IPS DF 6.9 (cell line): Measurements from ENCODE around the gene CLRN2.
"Not testable (repeated sequence)": the region's sequence is repeated elsewhere in the genome, so short reads cannot be mapped to it uniquely, and the experiment has no call there.

ENCODE experiments used
- DNase-seq: peaks from one replicate; pipeline ENCODE4 v3.0.0-alpha.2; 2013; ENCODE audit warnings: low read depth, low spot score
- H3K27ac ChIP-seq: one replicate; pipeline ENCODE4 v1.5.1; 2013; ENCODE audit warnings: low read length, control low read depth
- H3K27me3 ChIP-seq: 2 replicates; pipeline ENCODE4 v1.6.1; 2013; ENCODE audit warnings: mild to moderate bottlenecking, low read length; ENCODE audit not compliant: control insufficient read depth, insufficient read depth
- H3K36me3 ChIP-seq: 2 replicates; pipeline ENCODE4 v1.6.1; 2013; ENCODE audit warnings: low read length; ENCODE audit not compliant: control insufficient read depth, insufficient read depth
- H3K4me1 ChIP-seq: 2 replicates; pipeline ENCODE4 v1.6.1; 2013; ENCODE audit warnings: low read length; ENCODE audit not compliant: control insufficient read depth, insufficient read depth
- H3K4me3 ChIP-seq: 2 replicates; pipeline ENCODE4 v1.5.1; 2013; ENCODE audit warnings: mild to moderate bottlenecking, low read length
- H3K9me3 ChIP-seq: 2 replicates; pipeline ENCODE4 v1.6.1; 2013; ENCODE audit warnings: low read length, inconsistent platforms; ENCODE audit not compliant: control insufficient read depth, insufficient read depth
- WGBS: extraction: QIAGEN DNeasy Blood & Tissue Kit; methylation state at CpG from one replicate; pipeline ENCODE4 v1.1.7; 2013; ENCODE audit warnings: mixed read lengths, missing lambda C conversion rate; ENCODE audit not compliant: insufficient read length, insufficient coverage; 5-methylcytosine and 5-hydroxymethylcytosine counted together

CLRN2 gene

DNA sequence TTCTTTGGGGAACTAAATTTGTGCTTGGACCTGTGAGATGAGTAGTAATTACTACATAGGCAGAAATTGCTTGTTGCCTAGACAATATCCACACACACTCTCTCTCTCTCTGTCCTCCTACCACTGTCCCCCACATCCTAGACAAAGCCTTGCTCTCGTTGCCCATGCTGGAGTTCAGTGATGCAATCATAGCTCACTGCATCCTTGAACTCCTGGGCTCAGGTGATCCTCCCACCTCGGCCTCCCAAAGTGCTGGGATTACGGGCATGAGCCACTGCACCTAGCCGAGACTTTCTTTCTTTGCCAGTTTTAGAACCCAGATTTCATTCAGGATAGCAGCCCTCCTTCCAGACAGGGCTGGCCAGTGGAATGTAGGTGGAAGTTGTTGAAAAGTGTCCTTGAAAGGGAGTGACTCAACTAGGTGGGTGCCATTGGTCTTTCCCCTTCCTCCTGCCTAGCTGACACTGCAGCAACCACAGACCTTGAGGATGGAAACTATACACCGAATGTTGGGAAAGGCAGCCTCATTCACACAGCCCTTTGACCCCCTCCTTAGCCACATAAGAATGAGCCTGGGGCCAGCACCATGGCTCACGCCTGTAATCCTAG is 45.2 kb downstream of the CLRN2 start:
- Histone ChIP-seq H3K4me3 (no peak overlapping the region), H3K9me3 (no peaks in the 10 kb centered on the region), H3K27ac (no peak overlapping the region), H3K27me3 (no peaks in the 10 kb centered on the region), H3K4me1 (no peaks in the 10 kb centered on the region), H3K36me3 (no peaks in the 10 kb centered on the region)
- no peak for DNase-seq
- WGBS, result no CpG with 5 or more reads among the region's 6 CpGs

DNA sequence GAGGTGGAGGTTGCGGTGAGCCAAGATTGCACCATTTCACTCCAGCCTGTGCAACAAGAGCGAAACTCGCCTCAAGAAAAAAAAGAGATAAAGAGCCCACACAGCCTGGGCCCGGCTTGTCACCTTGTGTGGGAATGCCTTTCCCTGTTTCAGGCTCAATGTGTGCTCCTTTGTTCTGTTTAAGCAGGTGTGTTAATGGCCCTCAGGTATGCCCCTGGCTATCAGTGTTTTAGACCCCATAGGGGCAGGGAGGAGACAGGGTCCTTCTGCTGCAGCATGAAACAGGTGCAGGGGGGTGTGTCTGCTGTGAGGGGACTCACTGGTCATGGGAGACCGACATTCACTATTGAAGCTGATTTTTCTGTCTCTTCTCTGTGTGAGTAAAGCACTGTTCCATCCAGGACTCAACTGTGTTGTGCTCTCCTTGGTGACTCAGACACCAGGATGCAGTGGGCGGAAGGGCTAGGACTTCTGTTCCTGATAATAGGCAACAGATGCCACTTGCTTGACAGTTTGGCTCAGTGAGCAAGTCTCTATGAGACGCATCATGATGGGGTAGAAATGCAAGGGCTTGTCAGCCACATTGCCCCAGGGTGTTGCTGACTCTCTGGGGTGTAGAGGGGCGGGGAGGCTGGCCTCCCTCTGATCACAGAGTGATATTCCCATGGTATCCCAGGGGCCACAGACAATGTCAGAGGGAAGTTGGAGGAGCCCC is 46.4 kb downstream of the CLRN2 start:
- Histone ChIP-seq H3K36me3 (no peaks in the 10 kb centered on the region), H3K27me3 (no peaks in the 10 kb centered on the region), H3K4me3 (no peak overlapping the region), H3K4me1 (no peaks in the 10 kb centered on the region), H3K27ac (no peak overlapping the region), H3K9me3 (no peaks in the 10 kb centered on the region)
- no peak for DNase-seq
- no CpG with 5 or more reads among the region's 8 CpGs for WGBS

DNA sequence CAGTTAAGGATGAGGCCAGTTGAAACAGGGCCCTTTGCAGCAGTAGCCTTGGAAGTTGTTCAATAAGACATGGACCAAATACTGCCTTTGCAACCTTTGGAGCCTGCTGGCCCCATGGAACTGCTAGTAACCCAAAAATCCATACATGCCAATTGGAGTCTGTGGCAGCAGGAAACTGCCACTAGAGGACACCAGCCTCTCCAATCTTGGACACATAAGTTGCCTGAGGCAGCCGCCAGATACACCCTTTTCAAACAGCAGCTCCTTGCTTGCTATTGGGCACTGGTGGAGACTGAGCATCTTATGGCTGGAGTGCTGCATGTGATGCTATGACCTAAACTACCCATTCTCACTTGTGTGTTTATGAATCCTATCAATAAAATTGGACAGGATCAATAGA is 47.2 kb downstream of the CLRN2 start:
- H3K4me1 ChIP-seq, result no peaks in the 10 kb centered on the region
- H3K36me3 ChIP-seq, result no peaks in the 10 kb centered on the region
- DNase-seq, result no peak
- H3K4me3 ChIP-seq, result no peak overlapping the region
- no peaks in the 10 kb centered on the region for H3K27me3 ChIP-seq
- H3K27ac ChIP-seq, result no peak overlapping the region
- WGBS, result no CpG with 5 or more reads among the region's 1 CpG
- no peaks in the 10 kb centered on the region for H3K9me3 ChIP-seq

DNA sequence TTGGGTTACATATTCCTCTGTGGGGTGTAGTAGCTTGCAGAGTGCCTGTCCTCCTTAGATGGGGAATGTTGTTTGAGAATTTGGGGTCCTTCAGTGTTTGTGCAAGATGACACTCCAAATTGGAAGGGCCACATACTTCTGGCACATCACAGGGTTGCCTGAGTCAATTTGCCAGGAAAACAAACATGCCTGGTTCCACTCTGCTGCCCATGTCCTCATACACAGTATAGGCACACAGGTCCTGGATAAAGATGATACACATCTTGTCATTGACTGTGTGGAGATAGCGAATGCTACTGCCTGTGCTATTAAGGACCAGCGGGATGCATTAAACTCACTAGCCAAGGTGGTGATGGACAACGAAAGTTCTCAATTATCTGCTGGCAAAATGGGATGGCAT is 50.9 kb downstream of the CLRN2 start:
- Histone ChIP-seq H3K4me1 (no peaks in the 10 kb centered on the region), H3K9me3 (no peaks in the 10 kb centered on the region), H3K27me3 (no peaks in the 10 kb centered on the region), H3K36me3 (no peaks in the 10 kb centered on the region), H3K4me3 (no peak overlapping the region), H3K27ac (no peak overlapping the region)
- no CpG with 5 or more reads among the region's 3 CpGs for WGBS
- no peak for DNase-seq

DNA sequence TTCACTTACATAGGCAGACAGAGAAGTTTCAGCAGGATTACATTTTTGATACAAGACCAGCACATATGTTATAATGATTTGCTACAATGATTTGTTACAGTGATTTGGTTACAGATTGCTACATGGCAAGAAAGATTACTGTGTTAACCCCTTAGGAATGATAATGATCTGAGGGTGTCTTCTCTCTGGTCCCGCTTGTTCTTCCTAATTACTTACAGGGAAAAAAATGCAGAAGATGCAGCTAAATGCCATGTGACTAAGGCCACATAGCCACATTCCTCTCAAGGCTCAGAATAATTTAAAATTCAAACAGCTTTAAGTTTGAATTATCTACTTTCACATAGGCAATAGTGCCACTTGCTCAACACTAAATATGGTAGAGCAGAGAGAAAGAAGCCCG is 52.3 kb downstream of the CLRN2 start:
- Histone ChIP-seq H3K27me3 (no peaks in the 10 kb centered on the region), H3K27ac (no peak overlapping the region), H3K9me3 (no peaks in the 10 kb centered on the region), H3K36me3 (no peaks in the 10 kb centered on the region), H3K4me1 (no peaks in the 10 kb centered on the region), H3K4me3 (no peak overlapping the region)
- no peak for DNase-seq
- WGBS, result no CpG with 5 or more reads among the region's 2 CpGs

DNA sequence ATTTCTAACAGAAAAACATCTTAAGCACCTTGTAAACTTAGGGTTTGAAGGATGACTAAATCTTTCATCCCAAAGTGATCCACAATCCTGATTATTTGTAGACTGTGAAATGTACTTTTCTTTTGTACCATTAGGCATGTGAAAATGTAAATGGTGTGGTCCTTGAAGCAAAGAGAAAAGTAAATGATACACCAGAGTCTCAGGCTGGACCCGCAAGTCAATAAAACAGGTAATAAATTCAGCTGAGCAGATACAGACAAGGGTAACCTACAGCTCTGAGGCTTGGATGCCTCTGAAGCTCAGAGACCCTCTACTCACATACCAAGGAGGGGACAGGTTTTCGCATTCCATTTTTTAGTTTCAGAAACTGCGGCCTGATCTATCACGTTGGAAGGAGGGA is 59.2 kb downstream of the CLRN2 start:
- no peaks in the 10 kb centered on the region for H3K36me3 ChIP-seq
- no CpG with 5 or more reads among the region's 4 CpGs for WGBS

DNA sequence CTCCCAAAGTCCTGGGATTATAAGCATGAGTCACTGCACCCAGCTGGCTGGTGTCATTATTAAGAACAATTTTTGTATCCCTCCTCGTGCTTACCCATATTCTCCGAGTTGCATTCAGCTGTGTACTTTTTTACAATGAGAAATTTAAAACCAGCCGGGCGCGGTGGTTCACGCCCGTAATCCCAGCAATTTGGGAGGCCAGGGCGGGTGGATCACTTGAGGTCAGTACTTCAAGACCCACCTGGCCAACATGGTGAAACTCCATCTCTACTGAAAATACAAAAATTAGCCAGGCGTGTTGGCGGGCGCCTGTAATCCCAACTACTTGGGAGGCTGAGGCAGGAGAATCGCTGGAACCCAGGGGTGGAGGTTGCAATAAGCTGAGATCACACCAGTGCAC is 60.2 kb downstream of the CLRN2 start:
- WGBS, result no CpG with 5 or more reads among the region's 12 CpGs
- not testable (repeated sequence) for H3K27ac ChIP-seq, H3K36me3 ChIP-seq, H3K4me3 ChIP-seq, DNase-seq, H3K4me1 ChIP-seq, H3K27me3 ChIP-seq, H3K9me3 ChIP-seq

More for the DNA sequence above, 59.2 kb downstream of the CLRN2 start:
- Histone ChIP-seq H3K27me3 (no peaks in the 10 kb centered on the region), H3K27ac (no peak overlapping the region), H3K4me3 (no peak overlapping the region), H3K9me3 (no peaks in the 10 kb centered on the region), H3K4me1 (peaks cover 3% of the 10 kb centered on the region)
- DNase-seq, result no peak
